Peyer's patch (tissue), 4 donors: Measurements from ENCODE around the gene GAS2L1. TPM values are rescaled to one million over a fixed set of nuclear protein-coding genes. Genes with fewer than 3 reads are reported as not detected.

Experiments
- DNase-seq, 3 donors: peaks; one replicate each; pipeline ENCODE4 v3.0.0-alpha.2; 2017 to 2019
- H3K27ac ChIP-seq, 4 donors: fragments of 200-600 bp; sonication (generic); one replicate each; pipeline ENCODE4 v1.5.1; 2016 to 2019
- H3K27me3 ChIP-seq, 2 donors: fragments of 200-600 bp; sonication (generic); one replicate each; pipeline ENCODE4 v1.5.1; 2019
- H3K36me3 ChIP-seq, 3 donors: fragments of 200-600 bp; sonication (generic); one replicate each; pipeline ENCODE4 v1.5.1; 2016 to 2019
- H3K4me1 ChIP-seq, 4 donors: fragments of 200-600 bp; sonication (generic); one replicate each; pipeline ENCODE4 v1.5.1; 2016 to 2019
- H3K4me3 ChIP-seq, 4 donors: fragments of 200-600 bp; sonication (generic); 1 replicate in 3 of 4; 2 replicates in 1 of 4; pipeline ENCODE4 v1.5.1; 2016 to 2019; ENCODE audit warnings: mild to moderate bottlenecking in 1 of 4
- H3K9me3 ChIP-seq, 4 donors: fragments of 200-600 bp; sonication (generic); one replicate each; pipeline ENCODE4 v1.5.1; 2016 to 2019; ENCODE audit warnings: mild to moderate bottlenecking in 1 of 4
- CTCF ChIP-seq, 6 experiments: fragments of 450-650 bp in 4 of 6; fragments of 200-600 bp in 2 of 6; sonication (generic) in 1 of 6; IDR thresholded peaks; one replicate each; pipeline ENCODE4 v1.5.1; 2017 to 2019; ENCODE audit warnings: antibody characterized with exemption in 6 of 6, mild to moderate bottlenecking in 3 of 6, moderate library complexity in 1 of 6
- POLR2A ChIP-seq, 2 donors: fragments of 450-650 bp; IDR thresholded peaks; one replicate each; pipeline ENCODE4 v1.5.1; 2017; ENCODE audit warnings: antibody characterized with exemption in 2 of 2, mild to moderate bottlenecking in 2 of 2, moderate library complexity in 2 of 2
- total RNA-seq, 4 donors: library from RNA; depleted of rRNA; stranded (reverse); fragments of >200 nt; gene quantifications; one replicate each; pipeline ENCODE4 v1.1.0, GENCODE V29; 2016

The GAS2L1 gene
- total RNA-seq, 4 donors from 2014 or later = 20.6 to 63.1 (median 35.6) TPM

DNA sequence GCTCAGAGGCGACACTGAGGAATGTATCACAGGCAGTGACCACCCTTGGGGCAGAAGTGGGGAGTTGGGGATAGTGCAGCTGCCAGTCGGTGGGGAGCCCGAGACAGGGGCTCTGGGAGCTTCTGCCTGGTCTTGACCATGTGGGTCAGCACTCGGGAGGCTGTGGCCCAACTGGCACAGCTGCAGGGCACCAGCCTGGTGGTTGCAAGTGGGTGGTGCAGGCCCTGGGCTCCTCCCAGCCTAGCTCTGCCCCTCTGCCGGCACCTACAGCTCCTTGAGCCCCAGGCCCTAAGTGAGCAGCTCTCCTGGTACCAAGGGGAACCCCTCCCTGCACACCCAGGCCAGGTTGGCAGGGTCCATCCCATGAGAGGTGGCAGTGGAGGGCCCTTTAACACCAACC lies 21.6 kb downstream of the GAS2L1 start:
- Histone ChIP-seq H3K9me3 (no peaks in the 10 kb centered on the region), H3K27me3 (no peaks in the 10 kb centered on the region), H3K36me3 (peaks cover 0 to 67% (median 0%) of the 10 kb centered on the region in 3 donors), H3K27ac (no peak overlapping the region), H3K4me1 (no peaks in the 10 kb centered on the region), H3K4me3 (no peak overlapping the region)
- TF ChIP-seq POLR2A (IDR thresholded peaks at IDR 0.05) = no peak
- TF ChIP-seq CTCF (IDR thresholded peaks at IDR 0.05) = no peak
- no peak for DNase-seq

DNA sequence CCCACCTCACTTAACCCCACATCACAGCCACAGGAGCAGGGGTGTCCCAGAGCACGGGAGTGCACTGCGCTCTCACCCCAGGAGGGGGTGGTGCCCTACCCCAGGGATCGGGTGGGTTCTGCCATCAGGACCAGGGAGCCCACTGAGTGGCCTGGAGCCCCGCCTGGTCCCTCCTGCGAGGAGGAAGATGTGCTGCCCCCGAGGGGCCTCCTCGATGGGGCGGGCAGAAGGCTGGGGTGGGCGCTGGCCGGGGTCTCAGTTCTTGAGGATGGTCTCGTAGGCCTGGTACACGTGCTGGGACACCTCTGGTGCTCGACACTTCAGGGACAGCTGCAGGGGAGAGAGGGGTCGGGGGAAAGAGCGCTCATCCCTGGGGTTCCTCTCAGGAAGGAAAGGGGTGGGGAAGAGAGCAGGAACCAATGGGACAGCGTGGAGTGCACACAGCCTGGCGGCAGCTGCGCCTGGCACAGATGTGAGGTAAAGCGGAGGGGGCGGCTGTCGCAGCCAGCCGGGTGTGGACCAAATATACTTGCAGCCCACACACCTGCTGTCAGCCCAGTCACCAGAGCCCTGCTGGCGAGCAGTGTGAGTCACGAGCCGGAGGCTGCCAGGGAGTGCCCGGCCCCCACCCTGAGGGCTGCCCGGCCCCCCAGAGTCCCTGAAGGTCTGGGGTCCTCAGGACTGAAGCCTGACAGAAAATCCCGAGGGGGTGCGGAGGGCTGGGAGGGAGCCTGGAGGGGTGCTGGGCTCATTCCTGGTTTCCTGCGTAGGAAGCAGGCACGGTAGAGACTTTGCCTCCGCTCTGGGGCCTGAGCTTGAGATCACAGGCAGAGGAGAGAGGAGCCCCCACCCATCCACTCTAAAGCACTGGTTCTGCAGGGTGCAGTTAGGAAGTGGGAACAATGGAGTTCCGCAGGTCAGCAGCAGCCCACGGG lies 22.4 kb downstream of the GAS2L1 start:
- peaks cover 0 to 72% (median 0%) of the 10 kb centered on the region in 3 donors for H3K36me3 ChIP-seq
- no peak for DNase-seq
- no peak overlapping the region for H3K27ac ChIP-seq
- TF ChIP-seq CTCF (IDR thresholded peaks at IDR 0.05) (no peak), POLR2A (IDR thresholded peaks at IDR 0.05) (no peak)
- H3K27me3 ChIP-seq = no peaks in the 10 kb centered on the region
- no peaks in the 10 kb centered on the region for H3K4me1 ChIP-seq
- H3K4me3 ChIP-seq = no peak overlapping the region
- H3K9me3 ChIP-seq = no peaks in the 10 kb centered on the region

GRCh38 chr22:29329581-29329980 lies 23.1 kb downstream of the GAS2L1 start:
- TF ChIP-seq POLR2A (IDR thresholded peaks at IDR 0.05) (no peak), CTCF (IDR thresholded peaks at IDR 0.05) (no peak)
- H3K27ac ChIP-seq = no peak overlapping the region
- no peaks in the 10 kb centered on the region for H3K9me3 ChIP-seq
- no peaks in the 10 kb centered on the region for H3K4me1 ChIP-seq
- H3K36me3 ChIP-seq = peaks cover 0 to 79% (median 0%) of the 10 kb centered on the region in 3 donors
- no peaks in the 10 kb centered on the region for H3K27me3 ChIP-seq
- no peak for DNase-seq
- H3K4me3 ChIP-seq = no peak overlapping the region

DNA sequence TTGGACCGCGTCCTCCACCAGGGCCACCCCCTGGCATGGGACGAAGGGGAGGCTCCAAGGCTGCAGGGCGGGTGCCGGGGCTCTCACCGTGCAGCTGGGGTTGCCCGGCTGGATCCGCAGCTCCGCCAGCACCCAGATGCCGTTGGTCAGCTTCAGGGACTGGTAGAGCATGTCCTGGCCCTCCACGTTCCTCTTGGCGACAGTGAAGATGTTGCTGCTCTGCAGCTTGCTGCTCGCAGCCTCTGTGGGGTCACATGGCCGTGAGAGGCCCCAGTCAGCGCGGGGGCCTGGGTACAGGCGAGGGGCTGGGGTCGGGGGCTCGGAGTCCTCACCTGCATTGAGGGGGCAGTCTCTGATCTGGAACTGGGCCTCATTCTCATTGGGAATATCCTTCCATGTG lies 23.8 kb downstream of the GAS2L1 start:
- Histone ChIP-seq H3K27ac (no peak overlapping the region), H3K27me3 (no peaks in the 10 kb centered on the region), H3K36me3 (peaks cover 0 to 85% (median 0%) of the 10 kb centered on the region in 3 donors), H3K4me3 (no peak overlapping the region), H3K4me1 (no peaks in the 10 kb centered on the region), H3K9me3 (no peaks in the 10 kb centered on the region)
- no peak for TF ChIP-seq POLR2A (IDR thresholded peaks at IDR 0.05)
- no peak for TF ChIP-seq CTCF (IDR thresholded peaks at IDR 0.05)
- no peak for DNase-seq

DNA sequence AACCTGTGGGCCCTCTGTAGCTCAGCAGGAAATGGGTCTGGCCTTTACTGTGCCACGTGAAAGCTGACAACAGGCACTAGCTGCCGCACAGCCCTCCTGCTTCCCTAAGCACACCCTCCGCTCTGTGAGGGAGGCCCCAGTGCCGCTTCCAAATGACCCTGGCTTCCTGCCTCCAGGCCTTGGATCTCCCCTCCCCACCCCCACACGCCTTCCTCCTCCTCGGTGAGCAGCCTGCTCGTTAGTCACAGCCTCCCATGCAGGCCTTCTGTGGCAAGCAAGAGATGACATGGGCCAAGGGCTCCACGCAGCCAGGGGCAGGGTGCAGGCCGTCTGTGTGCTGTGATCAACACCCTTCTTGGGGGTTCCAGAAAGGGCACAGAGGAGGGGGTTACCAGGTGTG lies 24.3 kb downstream of the GAS2L1 start:
- no peak overlapping the region for H3K27ac ChIP-seq

More for the DNA sequence above, 24.3 kb downstream of the GAS2L1 start:
- Histone ChIP-seq H3K27me3 (no peaks in the 10 kb centered on the region), H3K9me3 (no peaks in the 10 kb centered on the region), H3K4me1 (no peaks in the 10 kb centered on the region), H3K4me3 (no peak overlapping the region), H3K36me3 (peaks cover 0 to 88% (median 0%) of the 10 kb centered on the region in 3 donors)
- no peak for DNase-seq
- TF ChIP-seq CTCF (IDR thresholded peaks at IDR 0.05) (no peak), POLR2A (IDR thresholded peaks at IDR 0.05) (no peak)
